ENCODE measurements around the gene KIF2C. TPM values are rescaled to one million over a fixed set of nuclear protein-coding genes. Genes with fewer than 3 reads are reported as not detected.

The KIF2C gene
- total and polyA plus RNA-seq, 2 of the 4 experiments (the other 2 are of a cell fraction): 31.6 to 45.0 TPM

DNA sequence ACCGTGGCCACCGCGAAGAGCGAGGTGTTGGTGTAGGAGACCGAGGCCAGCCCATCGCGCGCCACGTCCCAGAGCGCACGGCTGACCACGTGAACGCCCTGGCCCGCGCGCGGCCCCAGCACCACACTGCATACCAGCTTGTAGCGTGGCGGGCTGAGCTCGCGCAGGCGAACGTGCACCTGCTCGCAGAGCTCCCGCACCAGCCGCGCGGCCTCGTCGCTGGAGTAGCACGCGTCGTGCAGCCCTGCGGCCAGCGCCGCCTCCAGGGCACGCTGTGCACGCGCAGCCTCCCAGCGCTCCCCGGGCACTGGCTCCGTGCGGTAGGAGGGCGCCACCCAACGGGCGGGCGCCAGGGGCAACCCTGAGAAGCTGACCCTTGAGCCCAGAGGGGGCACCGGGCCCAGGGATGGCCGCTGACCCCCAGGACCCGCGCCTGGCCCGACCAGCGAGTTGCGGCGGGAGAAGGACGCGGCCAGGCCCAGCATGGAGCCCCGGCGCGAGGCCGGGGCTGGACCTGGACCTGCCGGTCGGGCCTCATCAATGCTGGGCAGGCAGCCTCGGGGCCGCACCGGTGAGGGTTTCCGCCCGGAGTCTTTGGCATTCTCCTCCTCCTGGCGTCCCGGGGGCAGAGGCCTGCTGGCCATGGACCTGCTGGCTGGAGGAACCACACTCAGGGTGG, 66.5 kb downstream of the KIF2C start:
- peak overlapping the region; percentile 89; the same call in 1 of the 2 replicates for H3K23ac ChIP-seq (ENCODE audit: low read depth, low read length)
- H3K4me2 ChIP-seq (ENCODE audit: low read depth, low read length): no peak overlapping the region
- peak overlapping the region; percentile 92 to 94; a peak in 3 of 4 replicates for H4K8ac ChIP-seq (ENCODE audit: low read depth in 2 of 2, low read length in 2 of 2)
- H3K27ac ChIP-seq (ENCODE audit: insufficient read depth, low read length): peak overlapping the region; percentile 86
- H3K9ac ChIP-seq (ENCODE audit: low read depth, low read length): 0 out of 2 replicates have a peak overlapping the region, but pooled peaks have one; percentile 30
- peaks cover 31 to 72% of the 10 kb centered on the region in 2 experiments for H3K79me1 ChIP-seq (ENCODE audit: low read depth in 1 of 2, low read length in 2 of 2)
- peaks cover 25% of the 10 kb centered on the region for H4K20me1 ChIP-seq (ENCODE audit: insufficient read depth, low read length)
- dilution Hi-C loops (cut with HindIII; ENCODE audit: low sequenced_read_pairs, unreplicated experiment): no loop called here
- H3K18ac ChIP-seq (ENCODE audit: low read depth, low read length): peak overlapping the region; percentile 62; the same call in 1 of the 2 replicates
- peak overlapping the region; percentile 89 for H2BK120ac ChIP-seq (ENCODE audit: low read depth, low read length)
- no peak overlapping the region for H2AFZ ChIP-seq (replicated peaks; ENCODE audit: low read length, poor library complexity)
- 92% methylated on average over 43 of the region's 70 CpGs; no CpG with 5 or more reads in 1 of the 2 experiments for WGBS, 2 experiments (ENCODE audit: extremely low coverage in 2 of 2, insufficient read length in 1 of 2)
- ChIA-PET CTCF (no interaction called here), POLR2A (ENCODE audit: unreplicated experiment) (interaction anchor here (3.7 kb wide), 1 partner anchor 12 kb away, joined by 30 read pairs; no protein-coding TSS in a partner anchor)
- H4K5ac ChIP-seq (ENCODE audit: low read depth, low read length): peak overlapping the region; percentile 33
- no peak for DNase-seq
- H3K9me1 ChIP-seq (ENCODE audit: insufficient read depth, low read length): peaks cover 33% of the 10 kb centered on the region
- H3K4ac ChIP-seq (ENCODE audit: low read depth, low read length): peak overlapping the region; percentile 88
- peak overlapping the region; percentile 84 for H2BK20ac ChIP-seq (ENCODE audit: low read depth, low read length)
- peaks cover 50% of the 10 kb centered on the region for H3K4me1 ChIP-seq (ENCODE audit: control insufficient read depth, insufficient read depth, low read length)
- intact Hi-C loops (cut with micrococcal nuclease): loop anchor here (5.0 to 10.0 kb wide), 2 partner anchors 74 to 499 kb away; partner anchors contain the start of gene RNU5D-1
- in situ Hi-C loops (cut with MboI; ENCODE audit: low sequenced_read_pairs): no loop called here
- TF ChIP-seq MAFK (IDR thresholded peaks at IDR 0.05; ENCODE audit: low read depth, low read length) (no peak), RAD21 (IDR thresholded peaks at IDR 0.05; ENCODE audit: low read length) (no peak), RCOR1 (IDR thresholded peaks at IDR 0.05; ENCODE audit: insufficient replicate concordance, low read length) (no peak), FOS (IDR thresholded peaks at IDR 0.05; ENCODE audit: low read depth, low read length) (no peak)
- no peaks in the 10 kb centered on the region for H3K27me3 ChIP-seq (ENCODE audit: control insufficient read depth, insufficient read depth, low read length)
- peak overlapping the region; percentile 97 for H4K91ac ChIP-seq (ENCODE audit: insufficient read depth, low read depth, low read length)
- peak overlapping the region; percentile 85 for H2BK15ac ChIP-seq (ENCODE audit: low read depth, low read length)
- peak overlapping the region; percentile 92 for H3K14ac ChIP-seq (replicated peaks; ENCODE audit: low read depth, low read length)
- H3K4me3 ChIP-seq (ENCODE audit: insufficient read depth, low read depth, low read length): no peak overlapping the region
- ATAC-seq (ENCODE audit: low read depth): no peak
- peak overlapping the region; percentile 94 for H2AK9ac ChIP-seq (replicated peaks; ENCODE audit: low read depth, low read length, poor library complexity)
- H3K56ac ChIP-seq (ENCODE audit: extremely low read depth, insufficient read depth, low read length): no peak overlapping the region
- H2BK5ac ChIP-seq (ENCODE audit: low read depth, low read length, poor library complexity, severe bottlenecking): peak overlapping the region; percentile 99
- H3K9me3 ChIP-seq (ENCODE audit: control insufficient read depth, insufficient read depth, low read length): no peaks in the 10 kb centered on the region
- peaks cover 39% of the 10 kb centered on the region for H3K36me3 ChIP-seq (ENCODE audit: control insufficient read depth, insufficient read depth, low read length)
- no TSS peak for BruUV-seq (replicated peaks)
- H2AK5ac ChIP-seq (ENCODE audit: low read depth, low read length): peak overlapping the region; percentile 97

Measured in IMR-90 (cell line).